ENCODE measurements around the gene CIPC.

Gene CIPC

DNA sequence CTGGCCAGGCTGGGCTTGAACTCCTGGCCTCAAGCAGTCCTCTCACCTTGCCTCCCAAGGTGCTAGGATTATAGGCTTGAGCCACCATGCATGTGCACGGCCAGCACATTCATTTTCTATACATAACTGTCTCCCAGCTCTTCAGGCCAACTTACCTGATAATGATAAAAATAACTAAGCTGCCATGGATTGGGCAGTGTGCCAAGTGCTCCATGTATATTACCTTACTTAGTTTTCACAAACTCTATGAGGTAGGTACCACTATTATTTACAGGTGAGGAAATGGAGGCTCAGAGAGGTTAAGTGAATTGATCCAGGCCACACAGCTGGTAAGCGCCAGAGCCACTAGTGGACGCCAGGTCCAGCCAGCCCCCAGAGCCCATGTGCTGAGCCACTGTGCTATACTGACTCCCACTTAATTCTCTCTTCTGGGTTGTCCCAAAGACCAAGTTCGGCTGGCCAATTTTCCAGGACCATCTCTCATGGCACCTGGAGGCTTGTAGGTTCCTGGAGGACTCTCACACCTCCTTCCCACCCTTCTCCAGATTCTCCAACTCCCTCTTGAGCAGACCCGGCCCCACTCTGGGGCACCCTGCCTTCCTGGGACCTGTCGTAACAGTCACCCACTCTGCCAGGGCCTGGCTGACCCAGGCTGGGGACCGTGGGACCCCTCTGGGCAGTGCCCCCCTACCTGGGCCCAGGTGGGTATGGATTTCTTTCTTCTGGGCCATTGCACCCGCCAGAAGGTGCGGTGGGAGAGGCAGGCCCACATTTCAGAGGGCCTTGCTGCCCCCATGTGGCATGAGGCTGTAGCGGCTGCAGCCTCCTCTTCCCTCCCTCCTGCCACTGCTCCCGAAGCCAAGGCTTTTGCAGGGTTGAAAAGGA is 30.2 kb upstream of the CIPC start:
- no peak overlapping the region for H4K8ac ChIP-seq (ENCODE audit: low read length)
- H3K4ac ChIP-seq (ENCODE audit: low read depth in 1 of 2, low read length in 2 of 2) = peak overlapping the region in 1 of 2 experiments; percentile 17
- H3K9ac ChIP-seq (ENCODE audit: low read length) = no peak overlapping the region
- 50% methylated on average over 9 of the region's 11 CpGs for WGBS
- no peak overlapping the region for H3K27ac ChIP-seq (ENCODE audit: low read length, poor library complexity, severe bottlenecking)
- peaks cover 19% of the 10 kb centered on the region for H3K4me1 ChIP-seq (ENCODE audit: control insufficient read depth, insufficient read depth, low read depth, low read length)
- no peak overlapping the region for H2BK15ac ChIP-seq (ENCODE audit: low read depth, poor library complexity, severe bottlenecking)
- H3K36me3 ChIP-seq (ENCODE audit: control insufficient read depth in 1 of 2, insufficient read depth in 2 of 2, low read depth in 1 of 2, low read length in 2 of 2) = no peaks in the 10 kb centered on the region
- peak overlapping the region in 1 of 2 experiments; percentile 74 for H3K23ac ChIP-seq (ENCODE audit: low read length in 2 of 2)
- DNase-seq = peak; percentile 69
- H4K91ac ChIP-seq (ENCODE audit: low read length) = no peak overlapping the region
- H2BK12ac ChIP-seq (ENCODE audit: low read length in 2 of 2) = peak overlapping the region in 1 of 2 experiments; percentile 75
- no peak overlapping the region for H3K14ac ChIP-seq (ENCODE audit: low read length in 2 of 2)
- H3K9me3 ChIP-seq (ENCODE audit: control insufficient read depth, low read length) = no peaks in the 10 kb centered on the region
- H2AFZ ChIP-seq (ENCODE audit: low read depth, low read length) = no peak overlapping the region
- H2BK120ac ChIP-seq (ENCODE audit: low read depth, low read length) = no peak overlapping the region
- peak overlapping the region; percentile 46 for H2AK5ac ChIP-seq (ENCODE audit: low read length, severe bottlenecking)
- no peaks in the 10 kb centered on the region for H3K79me1 ChIP-seq (replicated peaks; ENCODE audit: low read length, poor library complexity, severe bottlenecking)
- H3K18ac ChIP-seq (ENCODE audit: low read depth in 1 of 2, low read length in 2 of 2) = peak overlapping the region; percentile 11 to 49
- no peak overlapping the region for H3K4me3 ChIP-seq (ENCODE audit: insufficient read depth in 1 of 2, low read depth in 1 of 2, low read length in 2 of 2)
- H3K27me3 ChIP-seq (ENCODE audit: control insufficient read depth in 1 of 2, insufficient read depth in 1 of 2, low read length in 2 of 2) = peaks cover 0 to 5% of the 10 kb centered on the region in 2 experiments
- no peak overlapping the region for H3K4me2 ChIP-seq (ENCODE audit: low read length, poor library complexity, severe bottlenecking)
- no peak overlapping the region for H2BK5ac ChIP-seq (ENCODE audit: low read depth, low read length, poor library complexity, severe bottlenecking)

DNA sequence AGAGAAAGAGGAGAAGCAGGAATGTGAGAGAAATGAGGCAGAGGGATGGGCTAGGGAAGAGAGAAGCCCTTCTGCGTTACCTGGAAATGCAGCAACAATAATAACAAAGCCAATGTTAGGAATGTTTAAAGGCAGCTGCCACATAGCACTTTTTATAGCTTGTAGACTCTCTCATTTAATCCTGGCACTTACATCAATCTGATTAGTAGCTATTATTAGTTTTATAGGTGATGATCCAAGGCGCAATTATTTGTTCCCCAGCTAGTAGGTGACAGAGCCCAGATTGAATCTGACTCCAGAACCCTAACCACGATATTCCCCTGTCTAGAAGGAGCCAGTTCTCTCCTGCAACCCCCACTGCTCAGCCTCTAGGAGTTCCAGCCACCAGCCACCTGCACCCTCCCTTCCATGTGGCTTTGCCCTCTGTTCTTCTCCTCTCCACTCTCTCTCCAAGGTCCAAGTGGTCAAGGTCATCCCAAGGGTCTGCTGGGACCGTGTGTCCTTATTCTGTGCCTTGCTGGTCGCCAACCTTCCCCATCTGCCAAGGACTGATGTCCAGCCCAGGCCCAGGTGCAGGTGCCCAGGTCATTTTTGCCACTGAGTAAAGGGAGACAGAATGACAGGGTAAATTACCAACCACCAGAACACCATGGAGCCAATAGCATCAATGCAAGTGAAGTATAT is 29.4 kb upstream of the CIPC start:
- Histone ChIP-seq H3K4ac (ENCODE audit: low read depth in 1 of 2, low read length in 2 of 2) (no peak overlapping the region), H4K8ac (ENCODE audit: low read length) (no peak overlapping the region), H4K91ac (ENCODE audit: low read length) (no peak overlapping the region), H3K23ac (ENCODE audit: low read length in 2 of 2) (no peak overlapping the region), H3K27me3 (ENCODE audit: control insufficient read depth in 1 of 2, insufficient read depth in 1 of 2, low read length in 2 of 2) (peaks cover 0 to 5% of the 10 kb centered on the region in 2 experiments), H2AK5ac (ENCODE audit: low read length, severe bottlenecking) (peak overlapping the region; percentile 72), H2BK5ac (ENCODE audit: low read depth, low read length, poor library complexity, severe bottlenecking) (no peak overlapping the region), H2BK15ac (ENCODE audit: low read depth, poor library complexity, severe bottlenecking) (no peak overlapping the region), H3K27ac (ENCODE audit: low read length, poor library complexity, severe bottlenecking) (no peak overlapping the region), H3K18ac (ENCODE audit: low read depth in 1 of 2, low read length in 2 of 2) (no peak overlapping the region), H2BK120ac (ENCODE audit: low read depth, low read length) (no peak overlapping the region), H3K9me3 (ENCODE audit: control insufficient read depth, low read length) (no peaks in the 10 kb centered on the region), H3K79me1 (replicated peaks; ENCODE audit: low read length, poor library complexity, severe bottlenecking) (no peaks in the 10 kb centered on the region), H2BK12ac (ENCODE audit: low read length in 2 of 2) (peak overlapping the region in 1 of 2 experiments; percentile 0), H3K14ac (ENCODE audit: low read length in 2 of 2) (no peak overlapping the region), H3K4me2 (ENCODE audit: low read length, poor library complexity, severe bottlenecking) (no peak overlapping the region), H3K4me3 (ENCODE audit: insufficient read depth in 1 of 2, low read depth in 1 of 2, low read length in 2 of 2) (no peak overlapping the region), H3K9ac (ENCODE audit: low read length) (no peak overlapping the region), H2AFZ (ENCODE audit: low read depth, low read length) (no peak overlapping the region), H3K4me1 (ENCODE audit: control insufficient read depth, insufficient read depth, low read depth, low read length) (peaks cover 19% of the 10 kb centered on the region), H3K36me3 (ENCODE audit: control insufficient read depth in 1 of 2, insufficient read depth in 2 of 2, low read depth in 1 of 2, low read length in 2 of 2) (no peaks in the 10 kb centered on the region)
- DNase-seq = no peak
- 88% methylated on average over 4 of the region's 5 CpGs for whole genome bisulfite sequencing

DNA sequence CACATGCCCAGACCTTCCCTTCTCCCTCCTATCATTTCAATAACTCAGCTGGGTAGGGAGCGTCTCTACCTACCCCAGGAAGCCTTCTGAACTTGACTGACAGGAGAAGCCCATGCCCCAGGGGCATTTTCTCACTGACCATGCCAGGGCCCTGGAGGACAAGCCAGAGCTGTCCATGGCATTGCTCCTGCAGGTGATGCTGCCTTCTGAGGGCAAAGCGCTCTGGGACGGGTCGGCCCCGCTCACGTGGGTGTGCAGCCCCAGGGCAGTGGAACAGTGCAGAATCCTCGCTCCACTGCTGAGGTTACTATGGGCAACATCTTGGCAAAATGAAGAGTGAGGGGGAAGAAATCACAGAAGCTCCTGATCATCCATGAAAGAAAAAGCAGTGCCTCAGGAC is 28.5 kb upstream of the CIPC start:
- no peak overlapping the region for H2AFZ ChIP-seq (ENCODE audit: low read depth, low read length)
- H2AK5ac ChIP-seq (ENCODE audit: low read length, severe bottlenecking) = peak overlapping the region; percentile 40
- 94% methylated on average over 7 of the region's 7 CpGs for WGBS
- no peak overlapping the region for H4K8ac ChIP-seq (ENCODE audit: low read length)
- H3K14ac ChIP-seq (ENCODE audit: low read length in 2 of 2) = no peak overlapping the region
- no peak overlapping the region for H2BK5ac ChIP-seq (ENCODE audit: low read depth, low read length, poor library complexity, severe bottlenecking)
- no peaks in the 10 kb centered on the region for H3K9me3 ChIP-seq (ENCODE audit: control insufficient read depth, low read length)
- H2BK12ac ChIP-seq (ENCODE audit: low read length in 2 of 2) = peak overlapping the region in 1 of 2 experiments; percentile 73
- H2BK120ac ChIP-seq (ENCODE audit: low read depth, low read length) = no peak overlapping the region
- H3K4me2 ChIP-seq (ENCODE audit: low read length, poor library complexity, severe bottlenecking) = no peak overlapping the region
- H3K27me3 ChIP-seq (ENCODE audit: control insufficient read depth in 1 of 2, insufficient read depth in 1 of 2, low read length in 2 of 2) = peaks cover 0 to 5% of the 10 kb centered on the region in 2 experiments
- H3K23ac ChIP-seq (ENCODE audit: low read length in 2 of 2) = no peak overlapping the region
- no peaks in the 10 kb centered on the region for H3K36me3 ChIP-seq (ENCODE audit: control insufficient read depth in 1 of 2, insufficient read depth in 2 of 2, low read depth in 1 of 2, low read length in 2 of 2)
- no peaks in the 10 kb centered on the region for H3K79me1 ChIP-seq (replicated peaks; ENCODE audit: low read length, poor library complexity, severe bottlenecking)
- no peak for DNase-seq
- no peak overlapping the region for H3K27ac ChIP-seq (ENCODE audit: low read length, poor library complexity, severe bottlenecking)
- H2BK15ac ChIP-seq (ENCODE audit: low read depth, poor library complexity, severe bottlenecking) = no peak overlapping the region
- no peak overlapping the region for H3K9ac ChIP-seq (ENCODE audit: low read length)
- H3K4me3 ChIP-seq (ENCODE audit: insufficient read depth in 1 of 2, low read depth in 1 of 2, low read length in 2 of 2) = no peak overlapping the region
- H3K4ac ChIP-seq (ENCODE audit: low read depth in 1 of 2, low read length in 2 of 2) = no peak overlapping the region
- H3K18ac ChIP-seq (ENCODE audit: low read depth in 1 of 2, low read length in 2 of 2) = peak overlapping the region in 1 of 2 experiments; percentile 31
- H3K4me1 ChIP-seq (ENCODE audit: control insufficient read depth, insufficient read depth, low read depth, low read length) = peaks cover 19% of the 10 kb centered on the region
- peak overlapping the region; percentile 43 for H4K91ac ChIP-seq (ENCODE audit: low read length)

DNA sequence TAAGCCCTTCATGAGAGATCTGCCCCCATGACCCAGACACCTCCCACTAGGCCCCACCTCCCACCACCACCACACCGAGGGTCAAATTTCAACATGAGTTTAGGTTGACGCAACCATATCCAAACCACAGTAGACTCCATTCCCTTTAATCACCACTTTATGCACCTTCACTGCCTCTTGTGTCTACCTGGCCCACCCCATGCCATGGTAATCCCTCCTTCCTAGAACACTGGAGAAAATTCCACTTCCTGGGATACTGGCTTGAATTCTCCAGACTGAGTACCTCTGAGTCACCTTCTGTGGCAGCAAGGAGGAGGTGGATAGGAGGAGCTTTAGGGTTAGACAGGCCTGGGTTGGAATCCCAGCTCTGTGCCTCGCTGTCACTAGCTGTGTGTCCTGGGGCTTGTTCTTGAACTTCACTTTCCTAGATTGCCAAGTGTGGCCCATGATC is 26.1 kb upstream of the CIPC start:
- H3K4me1 ChIP-seq (ENCODE audit: control insufficient read depth, insufficient read depth, low read depth, low read length) = peaks cover 16% of the 10 kb centered on the region

More for the DNA sequence above, 26.1 kb upstream of the CIPC start:
- no peak overlapping the region for H2BK5ac ChIP-seq (ENCODE audit: low read depth, low read length, poor library complexity, severe bottlenecking)
- H3K18ac ChIP-seq (ENCODE audit: low read depth in 1 of 2, low read length in 2 of 2) = no peak overlapping the region
- H2AFZ ChIP-seq (ENCODE audit: low read depth, low read length) = no peak overlapping the region
- H3K79me1 ChIP-seq (replicated peaks; ENCODE audit: low read length, poor library complexity, severe bottlenecking) = no peaks in the 10 kb centered on the region
- H3K4me2 ChIP-seq (ENCODE audit: low read length, poor library complexity, severe bottlenecking) = no peak overlapping the region
- H2BK12ac ChIP-seq (ENCODE audit: low read length in 2 of 2) = no peak overlapping the region
- no peak overlapping the region for H3K27ac ChIP-seq (ENCODE audit: low read length, poor library complexity, severe bottlenecking)
- no peak overlapping the region for H3K4ac ChIP-seq (ENCODE audit: low read depth in 1 of 2, low read length in 2 of 2)
- H2BK15ac ChIP-seq (ENCODE audit: low read depth, poor library complexity, severe bottlenecking) = no peak overlapping the region
- H4K91ac ChIP-seq (ENCODE audit: low read length) = no peak overlapping the region
- no peak overlapping the region for H3K4me3 ChIP-seq (ENCODE audit: insufficient read depth in 1 of 2, low read depth in 1 of 2, low read length in 2 of 2)
- no peak overlapping the region for H4K8ac ChIP-seq (ENCODE audit: low read length)
- H2BK120ac ChIP-seq (ENCODE audit: low read depth, low read length) = no peak overlapping the region
- 84% methylated on average over 3 of the region's 3 CpGs for whole genome bisulfite sequencing
- H3K9me3 ChIP-seq (ENCODE audit: control insufficient read depth, low read length) = no peaks in the 10 kb centered on the region
- H3K14ac ChIP-seq (ENCODE audit: low read length in 2 of 2) = no peak overlapping the region
- H3K36me3 ChIP-seq (ENCODE audit: control insufficient read depth in 1 of 2, insufficient read depth in 2 of 2, low read depth in 1 of 2, low read length in 2 of 2) = no peaks in the 10 kb centered on the region
- no peak overlapping the region for H3K23ac ChIP-seq (ENCODE audit: low read length in 2 of 2)
- no peak for DNase-seq
- H2AK5ac ChIP-seq (ENCODE audit: low read length, severe bottlenecking) = no peak overlapping the region
- H3K9ac ChIP-seq (ENCODE audit: low read length) = no peak overlapping the region
- H3K27me3 ChIP-seq (ENCODE audit: control insufficient read depth in 1 of 2, insufficient read depth in 1 of 2, low read length in 2 of 2) = peaks cover 0 to 5% of the 10 kb centered on the region in 2 experiments
